AG09319 (cell line): Measurements from ENCODE around the gene PDE2A.
A peak's percentile ranks its signal among the peaks of the same experiment; 100 is the strongest.

Source experiments
- DNase-seq: peaks from one replicate; pipeline ENCODE4 v3.0.0-alpha.2; 2010; ENCODE audit warnings: low read depth; ENCODE audit errors: extremely low read depth
- TF ChIP-seq, protein P1 (sequence below): IDR thresholded peaks from 2 replicates; pipeline ENCODE4 v1.5.1; 2011; ENCODE audit warnings: low read depth, mild to moderate bottlenecking, inconsistent platforms, low read length, moderate library complexity

Gene PDE2A

DNA sequence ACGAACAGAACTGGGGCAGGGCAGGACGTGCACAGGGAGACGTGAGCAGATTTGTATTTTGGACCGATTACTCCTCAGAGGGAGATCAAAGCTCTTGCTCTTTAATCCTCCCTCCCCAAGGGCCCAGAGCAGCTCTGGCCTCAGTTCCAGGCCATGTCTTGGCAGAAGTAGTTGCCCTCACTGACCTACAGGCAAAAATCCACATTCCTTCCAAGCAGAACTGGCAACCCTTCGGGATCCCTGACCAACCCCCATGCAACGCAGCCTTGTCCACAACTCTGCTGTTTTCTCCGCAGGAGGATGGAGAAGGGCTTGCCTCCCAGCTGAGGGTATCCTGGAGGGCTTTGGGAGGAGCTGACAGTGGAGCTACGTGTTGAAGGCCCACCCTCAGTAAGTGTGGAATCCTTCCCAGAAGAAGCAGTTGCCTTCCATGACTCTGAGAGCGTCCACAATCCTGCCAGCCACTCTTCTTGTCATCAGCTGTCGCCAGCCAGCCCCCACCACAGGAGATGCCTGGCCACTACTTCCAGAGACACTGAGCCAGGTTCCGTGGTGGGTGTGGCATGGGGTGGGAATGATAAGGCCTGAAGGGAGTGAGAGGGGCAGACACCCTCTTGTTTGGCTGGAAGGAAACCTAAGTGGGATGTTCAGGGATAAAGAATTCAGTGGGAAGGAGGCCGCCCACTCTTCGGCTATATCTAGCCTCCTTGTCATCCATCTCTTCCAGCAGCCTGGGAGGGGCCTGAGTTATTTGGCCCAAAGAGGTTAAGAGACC is 68.1 kb downstream of the PDE2A start:
- no peak for DNase-seq
- TF ChIP-seq, protein P1, sequence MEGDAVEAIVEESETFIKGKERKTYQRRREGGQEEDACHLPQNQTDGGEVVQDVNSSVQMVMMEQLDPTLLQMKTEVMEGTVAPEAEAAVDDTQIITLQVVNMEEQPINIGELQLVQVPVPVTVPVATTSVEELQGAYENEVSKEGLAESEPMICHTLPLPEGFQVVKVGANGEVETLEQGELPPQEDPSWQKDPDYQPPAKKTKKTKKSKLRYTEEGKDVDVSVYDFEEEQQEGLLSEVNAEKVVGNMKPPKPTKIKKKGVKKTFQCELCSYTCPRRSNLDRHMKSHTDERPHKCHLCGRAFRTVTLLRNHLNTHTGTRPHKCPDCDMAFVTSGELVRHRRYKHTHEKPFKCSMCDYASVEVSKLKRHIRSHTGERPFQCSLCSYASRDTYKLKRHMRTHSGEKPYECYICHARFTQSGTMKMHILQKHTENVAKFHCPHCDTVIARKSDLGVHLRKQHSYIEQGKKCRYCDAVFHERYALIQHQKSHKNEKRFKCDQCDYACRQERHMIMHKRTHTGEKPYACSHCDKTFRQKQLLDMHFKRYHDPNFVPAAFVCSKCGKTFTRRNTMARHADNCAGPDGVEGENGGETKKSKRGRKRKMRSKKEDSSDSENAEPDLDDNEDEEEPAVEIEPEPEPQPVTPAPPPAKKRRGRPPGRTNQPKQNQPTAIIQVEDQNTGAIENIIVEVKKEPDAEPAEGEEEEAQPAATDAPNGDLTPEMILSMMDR = no peak

- TF ChIP-seq, protein P1 = no peak
- DNase-seq = no peak
These were observed 70.0 kb downstream of the PDE2A start for GRCh38 chr11:72604256-72604655.

DNA sequence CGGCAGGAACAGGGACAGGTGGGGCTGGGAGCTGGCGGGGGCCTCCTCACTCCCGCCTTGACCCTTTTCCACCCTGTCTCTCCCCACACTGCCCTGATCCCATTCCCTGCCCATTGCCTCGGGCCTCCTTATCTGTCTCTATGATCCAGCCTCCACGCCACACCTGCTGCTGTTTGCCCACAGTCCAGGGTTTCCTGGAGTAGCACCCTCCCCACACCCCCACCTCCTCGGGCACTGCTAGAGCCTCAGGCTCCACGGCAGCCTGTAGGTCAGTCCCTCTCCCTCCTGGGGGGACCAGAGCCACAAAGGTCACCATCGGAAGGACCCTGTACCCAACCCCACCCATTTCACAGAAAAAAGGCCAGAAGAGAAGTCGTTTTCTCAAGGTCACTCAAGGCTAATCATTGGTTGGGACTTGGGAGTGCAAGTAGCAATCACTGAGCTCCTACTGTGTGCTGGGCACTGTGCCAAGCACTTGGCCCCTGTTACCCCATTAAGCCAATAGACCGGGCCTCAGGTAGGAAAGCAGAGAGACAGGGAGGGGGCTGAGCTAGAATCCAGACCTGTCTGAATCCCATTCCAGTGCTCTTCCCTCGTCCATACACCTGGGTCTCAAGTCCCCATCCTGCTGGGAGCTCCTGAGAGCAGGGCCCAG is 71.8 kb downstream of the PDE2A start:
- no peak for DNase-seq
- TF ChIP-seq, protein P1 = no peak

GRCh38 chr11:72600557-72600956 is 73.7 kb downstream of the PDE2A start:
- TF ChIP-seq, protein P1 = no peak

GRCh38 chr11:72599325-72600117 is 74.7 kb downstream of the PDE2A start:
- DNase-seq = no peak
- TF ChIP-seq, protein P1 = no peak

More at GRCh38 chr11:72600557-72600956, 73.7 kb downstream of the PDE2A start:
- no peak for DNase-seq

GRCh38 chr11:72598906-72599305 is 75.3 kb downstream of the PDE2A start:
- TF ChIP-seq, protein P1 = peak; percentile 41
- DNase-seq = no peak
